HepG2 (cell line): ENCODE results near the gene SDC1. TPM values are rescaled to one million over a fixed set of nuclear protein-coding genes. Genes with fewer than 3 reads are reported as not detected.

Experiments used
- CEBPG ChIP-seq: IDR thresholded peaks from 2 replicates; pipeline ENCODE4 v1.6.1; 2016
- GABPB1 ChIP-seq: IDR thresholded peaks from 2 replicates; pipeline ENCODE4 v1.6.1; 2016; ENCODE audit warnings: mild to moderate bottlenecking, missing genetic modification reagents, moderate library complexity, missing compliant biosample characterization
- HCFC1 ChIP-seq: fragments of 150-350 bp; IDR thresholded peaks from 2 replicates; pipeline ENCODE4 v1.6.1; 2014; ENCODE audit warnings: low read depth, low read length
- HDAC1 ChIP-seq: sonication (generic); formaldehyde crosslinking; IDR thresholded peaks from 2 replicates; pipeline ENCODE4 v1.5.1; 2020; ENCODE audit warnings: mild to moderate bottlenecking, missing genetic modification reagents
- KAT8 ChIP-seq: IDR thresholded peaks from 2 replicates; pipeline ENCODE4 v1.6.1; 2016; ENCODE audit warnings: missing genetic modification reagents, missing compliant biosample characterization
- KLF16 ChIP-seq, 2 experiments: sonication (generic) in 1 of 2; formaldehyde crosslinking in 1 of 2; IDR thresholded peaks; 2 replicates each; pipeline versions ENCODE4 v1.6.1 to v1.8.0; 2016 to 2023; ENCODE audit warnings: missing genetic modification reagents in 2 of 2, missing compliant biosample characterization in 1 of 2
- MTA1 ChIP-seq: sonication (generic); formaldehyde crosslinking; IDR thresholded peaks from 2 replicates; pipeline ENCODE4 v1.4.0; 2020; ENCODE audit warnings: missing genetic modification reagents, mild to moderate bottlenecking, borderline replicate concordance
- NFE2L2 ChIP-seq: fragments of 150-350 bp; IDR thresholded peaks from 2 replicates; pipeline ENCODE4 v1.6.1; 2014; ENCODE audit warnings: low read length
- NRL ChIP-seq: sonication (generic); formaldehyde crosslinking; IDR thresholded peaks from 2 replicates; pipeline ENCODE4 v1.5.0; 2020; ENCODE audit warnings: missing genetic modification reagents, mild to moderate bottlenecking, moderate library complexity, borderline replicate concordance
- SAP130 ChIP-seq: IDR thresholded peaks from 2 replicates; pipeline ENCODE4 v1.6.1; 2016; ENCODE audit warnings: low read depth
- SPEN ChIP-seq: sonication (generic); formaldehyde crosslinking; IDR thresholded peaks from 2 replicates; pipeline ENCODE4 v1.5.1; 2020; ENCODE audit warnings: low read depth, mild to moderate bottlenecking, missing genetic modification reagents
- TAF1 ChIP-seq: sonication (generic); formaldehyde crosslinking; IDR thresholded peaks from 2 replicates; pipeline ENCODE4 v1.4.0; 2020; ENCODE audit warnings: missing genetic modification reagents
- ZBTB7B ChIP-seq: sonication (generic); formaldehyde crosslinking; IDR thresholded peaks from 2 replicates; pipeline ENCODE4 v1.4.0; 2020; ENCODE audit warnings: missing genetic modification reagents
- ZFYVE20 ChIP-seq: sonication (generic); formaldehyde crosslinking; IDR thresholded peaks from 2 replicates; pipeline ENCODE4 v1.8.0; 2023; ENCODE audit warnings: low read depth, mild to moderate bottlenecking, moderate library complexity, missing genetic modification reagents, borderline replicate concordance
- ZNF225 ChIP-seq: sonication (generic); formaldehyde crosslinking; IDR thresholded peaks from 2 replicates; pipeline ENCODE4 v1.4.0; 2020; ENCODE audit warnings: mild to moderate bottlenecking, missing genetic modification reagents
- ZNF292 ChIP-seq: sonication (generic); formaldehyde crosslinking; IDR thresholded peaks from 2 replicates; pipeline ENCODE4 v1.8.1; 2022; ENCODE audit warnings: mild to moderate bottlenecking, low read depth, missing genetic modification reagents, borderline replicate concordance
- ZNF350 ChIP-seq: sonication (generic); formaldehyde crosslinking; IDR thresholded peaks from 2 replicates; pipeline ENCODE4 v1.4.0; 2020; ENCODE audit warnings: mild to moderate bottlenecking, low read depth, missing genetic modification reagents, borderline replicate concordance
- ZNF382 ChIP-seq: sonication (generic); formaldehyde crosslinking; IDR thresholded peaks from 2 replicates; pipeline ENCODE4 v1.5.0; 2020; ENCODE audit warnings: missing genetic modification reagents, mild to moderate bottlenecking, borderline replicate concordance
- ZNF446 ChIP-seq: sonication (generic); formaldehyde crosslinking; IDR thresholded peaks from 2 replicates; pipeline ENCODE4 v1.5.0; 2020; ENCODE audit warnings: mild to moderate bottlenecking, missing genetic modification reagents
- ZNF572 ChIP-seq: sonication (generic); formaldehyde crosslinking; IDR thresholded peaks from 2 replicates; pipeline ENCODE4 v1.5.1; 2020; ENCODE audit warnings: mild to moderate bottlenecking, missing genetic modification reagents
- ZNF598 ChIP-seq: sonication (generic); formaldehyde crosslinking; IDR thresholded peaks from 2 replicates; pipeline ENCODE4 v1.5.1; 2020; ENCODE audit warnings: mild to moderate bottlenecking, missing genetic modification reagents, borderline replicate concordance
- ZNF768 ChIP-seq: sonication (generic); formaldehyde crosslinking; IDR thresholded peaks from 2 replicates; pipeline ENCODE4 v1.4.0; 2020; ENCODE audit warnings: missing genetic modification reagents
- ZNF782 ChIP-seq: sonication (generic); formaldehyde crosslinking; IDR thresholded peaks from 2 replicates; pipeline ENCODE4 v1.4.0; 2020; ENCODE audit warnings: missing genetic modification reagents, mild to moderate bottlenecking, borderline replicate concordance
- ZNF839 ChIP-seq: sonication (generic); formaldehyde crosslinking; IDR thresholded peaks from 2 replicates; pipeline ENCODE4 v1.4.0; 2020; ENCODE audit warnings: missing genetic modification reagents, mild to moderate bottlenecking, borderline replicate concordance
- polyA plus RNA-seq, 8 experiments: library from polyadenylated mRNA; depleted of rRNA in 3 of 8; stranded (reverse) in 7 of 8; unstranded in 1 of 8; fragments of >200 nt; fragmentation: Illumina TruSeq in 4 of 8; extraction: Trizol in 4 of 8; gene quantifications; 2 replicates each; pipeline versions ENCODE4 v1.2.1 to v1.2.3, GENCODE V29; 2011 to 2016; ENCODE audit warnings: low read depth in 4 of 8, missing spikeins in 1 of 8, mixed read lengths in 1 of 8; ENCODE audit not compliant: insufficient read depth in 1 of 8
- total RNA-seq, 5 experiments: library from RNA; depleted of rRNA; stranded (reverse); fragments of >200 nt; fragmentation: Illumina TruSeq; extraction: Trizol; gene quantifications; 2 replicates each; pipeline ENCODE4 v1.2.3, GENCODE V29; 2016; ENCODE audit warnings: low read depth in 1 of 5
- TF ChIP-seq, protein P1 (sequence below): sonication (generic); formaldehyde crosslinking; IDR thresholded peaks from 2 replicates; pipeline ENCODE4 v1.5.0; 2020; ENCODE audit warnings: missing genetic modification reagents, mild to moderate bottlenecking, borderline replicate concordance
- TF ChIP-seq, protein P2 (sequence below): sonication (generic); formaldehyde crosslinking; IDR thresholded peaks from 2 replicates; pipeline ENCODE4 v1.9.0; 2022; ENCODE audit warnings: low read depth, missing genetic modification reagents
- TF ChIP-seq, protein P3 (sequence below): sonication (generic); formaldehyde crosslinking; IDR thresholded peaks from 2 replicates; pipeline ENCODE4 v1.9.0; 2022; ENCODE audit warnings: missing genetic modification reagents, mild to moderate bottlenecking, borderline replicate concordance
- TF ChIP-seq, protein P4 (sequence below): IDR thresholded peaks from 2 replicates; pipeline ENCODE4 v1.6.1; 2012; ENCODE audit warnings: inconsistent platforms

The SDC1 gene
- total and polyA plus RNA-seq, 2 of the 13 experiments (the other 11 are each of a cell fraction or from before 2014, with no cell fraction given): 108 to 119 TPM

DNA sequence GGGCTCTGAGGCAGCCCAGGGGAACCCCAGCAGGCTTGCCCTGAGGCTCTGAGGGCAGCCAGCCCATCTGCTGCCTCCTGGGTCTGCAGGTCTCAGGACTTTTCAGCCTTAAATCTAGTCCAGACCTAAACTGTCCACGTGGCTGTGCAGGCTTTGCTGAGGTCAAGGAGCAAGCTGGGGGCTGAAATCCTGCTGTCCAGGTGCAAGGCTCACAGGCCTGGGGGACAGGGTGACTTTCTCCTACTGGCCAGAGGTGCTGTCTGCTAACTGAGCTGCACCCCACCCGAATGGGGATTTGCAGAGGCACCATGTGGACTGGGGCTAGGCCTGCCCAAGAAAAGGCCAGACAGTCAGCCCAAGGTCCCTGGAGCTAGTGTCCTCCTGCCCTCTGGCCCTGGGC, 32.1 kb downstream of the SDC1 start (continued):
- TF ChIP-seq ZNF382 (CRISPR knock-in tag): no peak
- peak; percentile 33; the same call in 1 of the 2 replicates for TF ChIP-seq SAP130 (CRISPR knock-in tag)
- TF ChIP-seq, protein P1, sequence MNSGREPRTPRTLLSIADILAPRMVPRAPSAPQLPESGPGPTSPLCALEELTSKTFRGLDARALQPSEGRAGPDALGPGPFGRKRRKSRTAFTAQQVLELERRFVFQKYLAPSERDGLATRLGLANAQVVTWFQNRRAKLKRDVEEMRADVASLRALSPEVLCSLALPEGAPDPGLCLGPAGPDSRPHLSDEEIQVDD (CRISPR knock-in tag): no peak
- TF ChIP-seq, protein P2, sequence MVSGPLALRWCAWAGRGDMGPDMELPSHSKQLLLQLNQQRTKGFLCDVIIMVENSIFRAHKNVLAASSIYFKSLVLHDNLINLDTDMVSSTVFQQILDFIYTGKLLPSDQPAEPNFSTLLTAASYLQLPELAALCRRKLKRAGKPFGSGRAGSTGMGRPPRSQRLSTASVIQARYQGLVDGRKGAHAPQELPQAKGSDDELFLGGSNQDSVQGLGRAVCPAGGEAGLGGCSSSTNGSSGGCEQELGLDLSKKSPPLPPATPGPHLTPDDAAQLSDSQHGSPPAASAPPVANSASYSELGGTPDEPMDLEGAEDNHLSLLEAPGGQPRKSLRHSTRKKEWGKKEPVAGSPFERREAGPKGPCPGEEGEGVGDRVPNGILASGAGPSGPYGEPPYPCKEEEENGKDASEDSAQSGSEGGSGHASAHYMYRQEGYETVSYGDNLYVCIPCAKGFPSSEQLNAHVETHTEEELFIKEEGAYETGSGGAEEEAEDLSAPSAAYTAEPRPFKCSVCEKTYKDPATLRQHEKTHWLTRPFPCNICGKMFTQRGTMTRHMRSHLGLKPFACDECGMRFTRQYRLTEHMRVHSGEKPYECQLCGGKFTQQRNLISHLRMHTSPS: peak; percentile 44; the same call in 1 of the 2 replicates
- TF ChIP-seq MTA1 (CRISPR knock-in tag): 0 out of 2 replicates have a peak, but pooled peaks have one; percentile 46
- no peak for TF ChIP-seq ZNF782
- peak; percentile 66; the same call in 1 of the 2 replicates for TF ChIP-seq ZNF292
- TF ChIP-seq HDAC1 (CRISPR knock-in tag): peak; percentile 47; the same call in 1 of the 2 replicates
- 0 out of 2 replicates have a peak, but pooled peaks have one; percentile 19 for TF ChIP-seq HCFC1
- TF ChIP-seq KAT8 (CRISPR knock-in tag): peak; percentile 36; the same call in 1 of the 2 replicates
- TF ChIP-seq ZFYVE20 (CRISPR knock-in tag): no peak
- peak; percentile 19; the same call in 1 of the 2 replicates for TF ChIP-seq GABPB1 (CRISPR knock-in tag)
- TF ChIP-seq, protein P3, sequence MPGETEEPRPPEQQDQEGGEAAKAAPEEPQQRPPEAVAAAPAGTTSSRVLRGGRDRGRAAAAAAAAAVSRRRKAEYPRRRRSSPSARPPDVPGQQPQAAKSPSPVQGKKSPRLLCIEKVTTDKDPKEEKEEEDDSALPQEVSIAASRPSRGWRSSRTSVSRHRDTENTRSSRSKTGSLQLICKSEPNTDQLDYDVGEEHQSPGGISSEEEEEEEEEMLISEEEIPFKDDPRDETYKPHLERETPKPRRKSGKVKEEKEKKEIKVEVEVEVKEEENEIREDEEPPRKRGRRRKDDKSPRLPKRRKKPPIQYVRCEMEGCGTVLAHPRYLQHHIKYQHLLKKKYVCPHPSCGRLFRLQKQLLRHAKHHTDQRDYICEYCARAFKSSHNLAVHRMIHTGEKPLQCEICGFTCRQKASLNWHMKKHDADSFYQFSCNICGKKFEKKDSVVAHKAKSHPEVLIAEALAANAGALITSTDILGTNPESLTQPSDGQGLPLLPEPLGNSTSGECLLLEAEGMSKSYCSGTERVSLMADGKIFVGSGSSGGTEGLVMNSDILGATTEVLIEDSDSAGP: peak; percentile 37; the same call in 1 of the 2 replicates
- TF ChIP-seq KLF16 (CRISPR knock-in tag; IDR thresholded peaks at IDR 0.05): no peak
- TF ChIP-seq CEBPG (CRISPR knock-in tag): peak; percentile 24; the same call in 1 of the 2 replicates
- TF ChIP-seq ZNF572 (CRISPR knock-in tag): peak; percentile 19; the same call in 1 of the 2 replicates
- TF ChIP-seq NRL (CRISPR knock-in tag): peak; percentile 32; the same call in 1 of the 2 replicates
- no peak for TF ChIP-seq ZNF768 (CRISPR knock-in tag)
- TF ChIP-seq ZNF225 (CRISPR knock-in tag): 0 out of 2 replicates have a peak, but pooled peaks have one; percentile 54
- peak; percentile 48; the same call in 1 of the 2 replicates for TF ChIP-seq ZBTB7B
- 0 out of 2 replicates have a peak, but pooled peaks have one; percentile 25 for TF ChIP-seq ZNF446
- TF ChIP-seq ZNF839: no peak
- TF ChIP-seq ZNF598: peak; percentile 12; the same call in 1 of the 2 replicates
- no peak for TF ChIP-seq SPEN (CRISPR knock-in tag)
- TF ChIP-seq TAF1: peak; percentile 32; the same call in 1 of the 2 replicates
- no peak for TF ChIP-seq NFE2L2
- TF ChIP-seq, protein P4, sequence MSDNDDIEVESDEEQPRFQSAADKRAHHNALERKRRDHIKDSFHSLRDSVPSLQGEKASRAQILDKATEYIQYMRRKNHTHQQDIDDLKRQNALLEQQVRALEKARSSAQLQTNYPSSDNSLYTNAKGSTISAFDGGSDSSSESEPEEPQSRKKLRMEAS: peak; percentile 85
- TF ChIP-seq ZNF350: peak; percentile 49; the same call in 1 of the 2 replicates
